Mammary epithelial cell (primary cell): Measurements from ENCODE around the gene DDX6.

Experiments used
- EZH2 ChIP-seq: IDR thresholded peaks from 2 replicates; pipeline ENCODE4 v1.6.1; 2012; ENCODE audit warnings: low read length, inconsistent platforms, borderline replicate concordance
- TF ChIP-seq, protein P1 (sequence below), 2 donors: IDR thresholded peaks in 1 of 2; conservative IDR thresholded peaks in 1 of 2; 2 replicates each; pipeline ENCODE4 v1.5.1; 2011 to 2012; ENCODE audit warnings: inconsistent platforms in 2 of 2, low read length in 2 of 2, mild to moderate bottlenecking in 2 of 2, control low read depth in 1 of 2, low read depth in 1 of 2; ENCODE audit not compliant: insufficient read depth in 1 of 2; ENCODE audit errors: extremely low read depth in 1 of 2

DNA sequence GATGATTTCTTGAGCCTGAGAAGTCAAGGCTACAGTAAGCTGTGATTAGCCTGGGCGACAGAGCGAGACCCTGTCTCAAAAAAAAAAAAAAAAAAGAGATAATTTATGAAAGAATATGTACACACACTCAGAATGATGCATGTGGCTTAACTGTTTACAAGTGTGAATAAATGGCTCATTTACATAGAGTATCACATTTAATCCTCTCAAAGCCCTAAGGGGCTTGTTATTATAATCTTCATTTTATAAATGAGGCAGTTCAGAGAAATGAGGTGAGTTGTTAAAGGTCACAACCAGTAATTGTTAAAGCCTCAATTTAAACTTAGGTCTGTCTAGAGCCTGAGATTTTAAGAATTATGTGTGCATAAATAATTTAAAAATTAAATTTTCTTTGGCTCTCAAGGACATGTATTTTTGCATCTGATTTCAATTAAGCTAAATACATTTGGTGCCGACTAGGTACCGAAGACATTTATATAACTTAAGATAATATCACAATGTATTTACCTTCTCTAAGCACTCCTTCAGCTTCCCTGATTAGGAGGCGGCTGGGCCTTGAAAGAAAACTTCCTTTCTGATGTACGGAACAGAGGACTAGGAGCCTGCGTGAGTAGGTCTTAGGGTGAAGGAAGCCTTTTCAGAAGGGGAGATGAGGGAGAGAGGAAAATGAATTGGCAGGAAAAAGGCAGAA, 28.5 kb upstream of the DDX6 start:
- TF ChIP-seq, protein P1, sequence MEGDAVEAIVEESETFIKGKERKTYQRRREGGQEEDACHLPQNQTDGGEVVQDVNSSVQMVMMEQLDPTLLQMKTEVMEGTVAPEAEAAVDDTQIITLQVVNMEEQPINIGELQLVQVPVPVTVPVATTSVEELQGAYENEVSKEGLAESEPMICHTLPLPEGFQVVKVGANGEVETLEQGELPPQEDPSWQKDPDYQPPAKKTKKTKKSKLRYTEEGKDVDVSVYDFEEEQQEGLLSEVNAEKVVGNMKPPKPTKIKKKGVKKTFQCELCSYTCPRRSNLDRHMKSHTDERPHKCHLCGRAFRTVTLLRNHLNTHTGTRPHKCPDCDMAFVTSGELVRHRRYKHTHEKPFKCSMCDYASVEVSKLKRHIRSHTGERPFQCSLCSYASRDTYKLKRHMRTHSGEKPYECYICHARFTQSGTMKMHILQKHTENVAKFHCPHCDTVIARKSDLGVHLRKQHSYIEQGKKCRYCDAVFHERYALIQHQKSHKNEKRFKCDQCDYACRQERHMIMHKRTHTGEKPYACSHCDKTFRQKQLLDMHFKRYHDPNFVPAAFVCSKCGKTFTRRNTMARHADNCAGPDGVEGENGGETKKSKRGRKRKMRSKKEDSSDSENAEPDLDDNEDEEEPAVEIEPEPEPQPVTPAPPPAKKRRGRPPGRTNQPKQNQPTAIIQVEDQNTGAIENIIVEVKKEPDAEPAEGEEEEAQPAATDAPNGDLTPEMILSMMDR (conservative IDR thresholded peaks at IDR 0.05 in 1 of 2, IDR thresholded peaks at IDR 0.05 in 1 of 2; ENCODE audit: extremely low read depth in 1 of 2, insufficient read depth in 1 of 2, low read depth in 1 of 2, low read length in 2 of 2) = no peak
- no peak for TF ChIP-seq EZH2
